ENCODE results near the gene KLRF1.

KLRF1 gene, protein sequence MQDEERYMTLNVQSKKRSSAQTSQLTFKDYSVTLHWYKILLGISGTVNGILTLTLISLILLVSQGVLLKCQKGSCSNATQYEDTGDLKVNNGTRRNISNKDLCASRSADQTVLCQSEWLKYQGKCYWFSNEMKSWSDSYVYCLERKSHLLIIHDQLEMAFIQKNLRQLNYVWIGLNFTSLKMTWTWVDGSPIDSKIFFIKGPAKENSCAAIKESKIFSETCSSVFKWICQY

DNA sequence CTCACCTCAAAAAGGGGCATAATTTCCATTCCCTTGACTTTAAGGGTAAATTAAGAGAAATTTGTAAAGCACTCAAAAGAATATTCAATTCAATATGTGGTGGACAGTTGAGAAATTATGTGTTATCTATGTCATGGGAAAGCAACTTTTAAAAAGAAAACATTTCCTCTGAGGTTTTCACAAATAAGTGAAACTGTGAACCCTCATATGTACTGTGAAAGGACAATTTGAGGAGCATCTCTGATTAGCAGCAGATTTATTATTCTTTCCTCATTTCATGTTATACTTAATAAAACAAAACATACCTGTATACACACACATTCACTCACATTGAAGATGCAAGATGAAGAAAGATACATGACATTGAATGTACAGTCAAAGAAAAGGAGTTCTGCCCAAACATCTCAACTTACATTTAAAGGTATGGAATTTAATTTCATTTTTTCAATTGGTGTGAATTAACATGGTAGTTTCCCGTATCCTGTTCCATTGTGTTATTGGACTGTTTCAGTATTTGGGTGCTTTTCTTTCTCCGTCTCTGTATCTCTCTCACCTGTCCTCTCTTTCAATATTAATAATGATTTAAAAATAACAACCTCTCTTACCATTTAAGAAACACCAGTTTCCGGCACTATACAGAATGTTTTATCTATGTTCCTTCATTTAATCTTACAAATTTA lies at the start of gene KLRF1:
KLRF1 (plus strand) TSS at position 273 of the 680 bp plus-strand sequence; CDS start at position 337, 64 bp downstream.
- Histone ChIP-seq H3K4me1 (no peaks in the 10 kb centered on the region), H3K36me3 (no peaks in the 10 kb centered on the region), H3K9me3 (no peaks in the 10 kb centered on the region), H3K27me3 (no peaks in the 10 kb centered on the region), H3K27ac (no peak within 1 kb of the TSS), H3K4me3 (no peak within 1 kb of the TSS)
- TF ChIP-seq, protein P1, sequence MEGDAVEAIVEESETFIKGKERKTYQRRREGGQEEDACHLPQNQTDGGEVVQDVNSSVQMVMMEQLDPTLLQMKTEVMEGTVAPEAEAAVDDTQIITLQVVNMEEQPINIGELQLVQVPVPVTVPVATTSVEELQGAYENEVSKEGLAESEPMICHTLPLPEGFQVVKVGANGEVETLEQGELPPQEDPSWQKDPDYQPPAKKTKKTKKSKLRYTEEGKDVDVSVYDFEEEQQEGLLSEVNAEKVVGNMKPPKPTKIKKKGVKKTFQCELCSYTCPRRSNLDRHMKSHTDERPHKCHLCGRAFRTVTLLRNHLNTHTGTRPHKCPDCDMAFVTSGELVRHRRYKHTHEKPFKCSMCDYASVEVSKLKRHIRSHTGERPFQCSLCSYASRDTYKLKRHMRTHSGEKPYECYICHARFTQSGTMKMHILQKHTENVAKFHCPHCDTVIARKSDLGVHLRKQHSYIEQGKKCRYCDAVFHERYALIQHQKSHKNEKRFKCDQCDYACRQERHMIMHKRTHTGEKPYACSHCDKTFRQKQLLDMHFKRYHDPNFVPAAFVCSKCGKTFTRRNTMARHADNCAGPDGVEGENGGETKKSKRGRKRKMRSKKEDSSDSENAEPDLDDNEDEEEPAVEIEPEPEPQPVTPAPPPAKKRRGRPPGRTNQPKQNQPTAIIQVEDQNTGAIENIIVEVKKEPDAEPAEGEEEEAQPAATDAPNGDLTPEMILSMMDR (IDR thresholded peaks at IDR 0.05), result no peak
- no peak for DNase-seq
- intact Hi-C loops (cut with DNase I; ENCODE audit: low total_unique reads), result no loop called here

DNA sequence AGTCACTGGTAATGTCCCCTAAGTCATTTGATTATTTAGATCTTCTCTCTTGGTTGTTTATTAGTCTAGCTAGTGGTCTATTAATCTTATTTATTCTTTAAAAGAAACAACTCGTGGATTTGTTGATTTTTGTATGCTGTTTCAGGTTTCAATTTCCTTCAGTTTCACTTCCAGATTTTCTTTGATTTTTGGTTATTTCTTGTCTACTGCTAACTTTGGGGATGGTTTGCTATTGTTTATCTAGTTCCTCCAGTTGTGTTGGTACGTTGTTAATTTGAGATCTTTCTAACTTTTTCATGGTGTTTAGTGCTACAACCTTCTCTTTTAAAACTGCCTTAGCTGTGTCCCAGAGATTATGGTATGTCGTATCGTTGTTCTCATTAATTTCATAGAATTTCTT lies 48.1 kb upstream of the KLRF1 start:
- Histone ChIP-seq H3K27me3 (no peaks in the 10 kb centered on the region), H3K36me3 (no peaks in the 10 kb centered on the region), H3K4me3 (no peak overlapping the region), H3K9me3 (no peaks in the 10 kb centered on the region), H3K4me1 (no peaks in the 10 kb centered on the region), H3K27ac (no peak overlapping the region)
- TF ChIP-seq, protein P1 (IDR thresholded peaks at IDR 0.05), result no peak
- intact Hi-C loops (cut with DNase I; ENCODE audit: low total_unique reads), result no loop called here
- DNase-seq, result no peak

GRCh38 chr12:9781360-9781759 lies 45.9 kb upstream of the KLRF1 start:
- no peaks in the 10 kb centered on the region for H3K9me3 ChIP-seq
- no peak overlapping the region for H3K4me3 ChIP-seq
- intact Hi-C loops (cut with DNase I; ENCODE audit: low total_unique reads), result no loop called here
- no peak for DNase-seq
- H3K27me3 ChIP-seq, result no peaks in the 10 kb centered on the region
- TF ChIP-seq, protein P1 (IDR thresholded peaks at IDR 0.05), result no peak
- no peaks in the 10 kb centered on the region for H3K36me3 ChIP-seq
- H3K27ac ChIP-seq, result no peak overlapping the region
- no peaks in the 10 kb centered on the region for H3K4me1 ChIP-seq

DNA sequence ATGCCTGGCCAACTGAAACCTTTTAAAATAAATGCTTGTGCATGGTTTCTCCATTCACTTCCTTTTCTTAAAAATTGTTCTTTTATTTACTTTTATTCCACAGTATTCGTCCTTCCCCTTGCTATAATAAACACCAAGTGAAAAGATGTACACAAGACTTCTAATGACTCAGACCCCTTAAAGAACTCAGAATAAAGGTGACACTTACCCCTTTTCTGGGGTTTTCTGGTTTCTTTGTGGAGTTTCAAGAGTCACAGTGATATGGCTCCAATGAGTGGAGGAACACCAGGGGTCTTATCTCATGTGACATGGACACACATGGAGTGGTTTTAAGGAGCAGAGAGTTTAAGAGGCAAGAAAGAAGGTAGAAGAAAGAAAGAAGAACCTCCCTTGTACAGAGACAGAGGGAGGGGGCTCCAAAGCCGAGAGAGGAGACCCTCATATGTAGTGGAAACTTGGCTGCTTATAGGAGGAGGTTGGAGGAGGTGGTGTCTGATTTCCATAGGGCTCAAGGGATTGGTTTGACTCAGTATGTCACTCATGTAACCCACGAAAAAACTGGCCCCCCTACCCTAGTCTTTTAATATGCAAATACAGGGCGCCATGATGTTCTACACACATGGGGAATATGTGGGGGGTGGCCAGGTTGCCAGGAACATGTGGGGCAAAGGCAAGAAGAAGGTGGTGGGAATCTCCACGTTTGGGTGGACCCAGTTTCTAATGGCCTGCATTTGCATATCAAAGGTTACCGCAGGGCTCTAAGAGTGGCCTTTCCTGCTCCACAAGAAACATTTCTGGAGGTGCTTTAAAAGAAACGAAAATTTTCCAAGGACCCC lies 44.5 kb upstream of the KLRF1 start:
- intact Hi-C loops (cut with DNase I; ENCODE audit: low total_unique reads), result no loop called here
- Histone ChIP-seq H3K4me3 (no peak overlapping the region), H3K36me3 (no peaks in the 10 kb centered on the region), H3K9me3 (no peaks in the 10 kb centered on the region), H3K27ac (no peak overlapping the region), H3K27me3 (no peaks in the 10 kb centered on the region), H3K4me1 (no peaks in the 10 kb centered on the region)
- TF ChIP-seq, protein P1 (IDR thresholded peaks at IDR 0.05), result no peak
- no peak for DNase-seq

GRCh38 chr12:9784326-9784725 lies 43.0 kb upstream of the KLRF1 start:
- no peaks in the 10 kb centered on the region for H3K4me1 ChIP-seq
- TF ChIP-seq, protein P1 (IDR thresholded peaks at IDR 0.05), result no peak
- no peaks in the 10 kb centered on the region for H3K27me3 ChIP-seq
- no peak for DNase-seq
- no peak overlapping the region for H3K27ac ChIP-seq
- H3K36me3 ChIP-seq, result no peaks in the 10 kb centered on the region
- no peak overlapping the region for H3K4me3 ChIP-seq
- no peaks in the 10 kb centered on the region for H3K9me3 ChIP-seq
- intact Hi-C loops (cut with DNase I; ENCODE audit: low total_unique reads), result no loop called here
